ENCODE results near the gene CARD11.

The CARD11 gene

DNA sequence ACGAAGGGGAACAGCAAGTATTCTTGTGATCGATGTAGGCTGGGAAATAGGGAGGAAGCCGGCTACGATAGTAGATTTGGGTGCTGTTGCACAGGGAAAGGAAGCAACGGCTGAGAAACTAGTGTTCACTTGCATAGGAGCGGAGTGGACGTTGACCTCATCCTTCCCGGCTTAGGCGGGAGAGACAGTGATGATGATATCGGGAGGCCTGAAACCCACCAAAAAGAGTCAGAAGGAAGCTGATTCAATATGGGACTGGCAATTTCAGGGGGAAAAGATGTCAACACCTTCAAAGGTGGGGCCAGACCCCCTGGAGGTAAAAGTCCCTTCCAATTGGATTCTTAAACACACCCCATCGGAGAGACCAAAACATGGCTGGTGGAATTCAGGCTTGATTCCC lies 61.3 kb downstream of the CARD11 start (continued):
- TF ChIP-seq, protein P1, sequence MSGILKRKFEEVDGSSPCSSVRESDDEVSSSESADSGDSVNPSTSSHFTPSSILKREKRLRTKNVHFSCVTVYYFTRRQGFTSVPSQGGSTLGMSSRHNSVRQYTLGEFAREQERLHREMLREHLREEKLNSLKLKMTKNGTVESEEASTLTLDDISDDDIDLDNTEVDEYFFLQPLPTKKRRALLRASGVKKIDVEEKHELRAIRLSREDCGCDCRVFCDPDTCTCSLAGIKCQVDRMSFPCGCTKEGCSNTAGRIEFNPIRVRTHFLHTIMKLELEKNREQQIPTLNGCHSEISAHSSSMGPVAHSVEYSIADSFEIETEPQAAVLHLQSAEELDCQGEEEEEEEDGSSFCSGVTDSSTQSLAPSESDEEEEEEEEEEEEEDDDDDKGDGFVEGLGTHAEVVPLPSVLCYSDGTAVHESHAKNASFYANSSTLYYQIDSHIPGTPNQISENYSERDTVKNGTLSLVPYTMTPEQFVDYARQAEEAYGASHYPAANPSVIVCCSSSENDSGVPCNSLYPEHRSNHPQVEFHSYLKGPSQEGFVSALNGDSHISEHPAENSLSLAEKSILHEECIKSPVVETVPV (CRISPR knock-in tag; IDR thresholded peaks at IDR 0.05) = no peak
- TF ChIP-seq, protein P2, sequence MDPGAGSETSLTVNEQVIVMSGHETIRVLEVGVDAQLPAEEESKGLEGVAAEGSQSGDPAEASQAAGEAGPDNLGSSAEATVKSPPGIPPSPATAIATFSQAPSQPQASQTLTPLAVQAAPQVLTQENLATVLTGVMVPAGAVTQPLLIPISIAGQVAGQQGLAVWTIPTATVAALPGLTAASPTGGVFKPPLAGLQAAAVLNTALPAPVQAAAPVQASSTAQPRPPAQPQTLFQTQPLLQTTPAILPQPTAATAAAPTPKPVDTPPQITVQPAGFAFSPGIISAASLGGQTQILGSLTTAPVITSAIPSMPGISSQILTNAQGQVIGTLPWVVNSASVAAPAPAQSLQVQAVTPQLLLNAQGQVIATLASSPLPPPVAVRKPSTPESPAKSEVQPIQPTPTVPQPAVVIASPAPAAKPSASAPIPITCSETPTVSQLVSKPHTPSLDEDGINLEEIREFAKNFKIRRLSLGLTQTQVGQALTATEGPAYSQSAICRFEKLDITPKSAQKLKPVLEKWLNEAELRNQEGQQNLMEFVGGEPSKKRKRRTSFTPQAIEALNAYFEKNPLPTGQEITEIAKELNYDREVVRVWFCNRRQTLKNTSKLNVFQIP (CRISPR knock-in tag; IDR thresholded peaks at IDR 0.05; ENCODE audit: borderline replicate concordance, low read depth) = no peak
- TF ChIP-seq RARB (CRISPR knock-in tag; IDR thresholded peaks at IDR 0.05) = no peak
- no peak for TF ChIP-seq ZFP3 (CRISPR knock-in tag; IDR thresholded peaks at IDR 0.05)

DNA sequence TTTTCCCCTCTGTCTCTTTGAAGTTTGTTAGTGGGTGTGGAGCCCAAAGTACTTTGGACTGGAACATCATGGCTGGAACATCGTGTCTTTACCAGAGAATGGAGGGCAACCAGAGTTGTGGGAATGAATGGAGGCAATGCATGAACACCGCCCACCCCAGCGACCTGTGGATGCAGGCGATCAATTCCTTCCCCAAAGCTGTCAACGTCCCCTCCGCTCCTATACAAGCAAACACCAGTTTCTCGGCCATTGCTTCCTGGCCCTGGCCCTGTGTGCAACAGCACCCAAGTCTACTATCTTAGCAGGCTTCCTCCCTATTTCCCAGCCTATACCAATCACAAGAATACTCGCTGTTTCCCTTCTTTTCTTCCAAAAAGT lies 62.6 kb downstream of the CARD11 start:
- TF ChIP-seq CSDC2 (CRISPR knock-in tag; IDR thresholded peaks at IDR 0.05) (no peak), ZFP30 (CRISPR knock-in tag; IDR thresholded peaks at IDR 0.05) (no peak), ZC3H10 (CRISPR knock-in tag; IDR thresholded peaks at IDR 0.05) (no peak), ZNF8 (CRISPR knock-in tag; IDR thresholded peaks at IDR 0.05) (no peak), ESRRG (CRISPR knock-in tag; IDR thresholded peaks at IDR 0.05) (no peak), OSR1 (CRISPR knock-in tag; IDR thresholded peaks at IDR 0.05) (no peak), SNAI2 (CRISPR knock-in tag; IDR thresholded peaks at IDR 0.05) (no peak), ZNF565 (CRISPR knock-in tag; conservative IDR thresholded peaks at IDR 0.05; ENCODE audit: low read depth) (no peak), RARB (CRISPR knock-in tag; IDR thresholded peaks at IDR 0.05) (no peak), GLIS3 (CRISPR knock-in tag; IDR thresholded peaks at IDR 0.05) (no peak), ZFP3 (CRISPR knock-in tag; IDR thresholded peaks at IDR 0.05) (no peak), PPARA (CRISPR knock-in tag; IDR thresholded peaks at IDR 0.05; ENCODE audit: borderline replicate concordance) (no peak), ARNTL (CRISPR knock-in tag; IDR thresholded peaks at IDR 0.05; ENCODE audit: borderline replicate concordance, low read depth) (no peak), TCF4 (CRISPR knock-in tag; IDR thresholded peaks at IDR 0.05; ENCODE audit: borderline replicate concordance) (no peak), ZNF70 (CRISPR knock-in tag; IDR thresholded peaks at IDR 0.05) (no peak)
- TF ChIP-seq, protein P1 (CRISPR knock-in tag; IDR thresholded peaks at IDR 0.05) = no peak
- TF ChIP-seq, protein P3, sequence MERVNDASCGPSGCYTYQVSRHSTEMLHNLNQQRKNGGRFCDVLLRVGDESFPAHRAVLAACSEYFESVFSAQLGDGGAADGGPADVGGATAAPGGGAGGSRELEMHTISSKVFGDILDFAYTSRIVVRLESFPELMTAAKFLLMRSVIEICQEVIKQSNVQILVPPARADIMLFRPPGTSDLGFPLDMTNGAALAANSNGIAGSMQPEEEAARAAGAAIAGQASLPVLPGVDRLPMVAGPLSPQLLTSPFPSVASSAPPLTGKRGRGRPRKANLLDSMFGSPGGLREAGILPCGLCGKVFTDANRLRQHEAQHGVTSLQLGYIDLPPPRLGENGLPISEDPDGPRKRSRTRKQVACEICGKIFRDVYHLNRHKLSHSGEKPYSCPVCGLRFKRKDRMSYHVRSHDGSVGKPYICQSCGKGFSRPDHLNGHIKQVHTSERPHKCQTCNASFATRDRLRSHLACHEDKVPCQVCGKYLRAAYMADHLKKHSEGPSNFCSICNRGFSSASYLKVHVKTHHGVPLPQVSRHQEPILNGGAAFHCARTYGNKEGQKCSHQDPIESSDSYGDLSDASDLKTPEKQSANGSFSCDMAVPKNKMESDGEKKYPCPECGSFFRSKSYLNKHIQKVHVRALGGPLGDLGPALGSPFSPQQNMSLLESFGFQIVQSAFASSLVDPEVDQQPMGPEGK (CRISPR knock-in tag; IDR thresholded peaks at IDR 0.05; ENCODE audit: borderline replicate concordance) = no peak
- TF ChIP-seq, protein P4, sequence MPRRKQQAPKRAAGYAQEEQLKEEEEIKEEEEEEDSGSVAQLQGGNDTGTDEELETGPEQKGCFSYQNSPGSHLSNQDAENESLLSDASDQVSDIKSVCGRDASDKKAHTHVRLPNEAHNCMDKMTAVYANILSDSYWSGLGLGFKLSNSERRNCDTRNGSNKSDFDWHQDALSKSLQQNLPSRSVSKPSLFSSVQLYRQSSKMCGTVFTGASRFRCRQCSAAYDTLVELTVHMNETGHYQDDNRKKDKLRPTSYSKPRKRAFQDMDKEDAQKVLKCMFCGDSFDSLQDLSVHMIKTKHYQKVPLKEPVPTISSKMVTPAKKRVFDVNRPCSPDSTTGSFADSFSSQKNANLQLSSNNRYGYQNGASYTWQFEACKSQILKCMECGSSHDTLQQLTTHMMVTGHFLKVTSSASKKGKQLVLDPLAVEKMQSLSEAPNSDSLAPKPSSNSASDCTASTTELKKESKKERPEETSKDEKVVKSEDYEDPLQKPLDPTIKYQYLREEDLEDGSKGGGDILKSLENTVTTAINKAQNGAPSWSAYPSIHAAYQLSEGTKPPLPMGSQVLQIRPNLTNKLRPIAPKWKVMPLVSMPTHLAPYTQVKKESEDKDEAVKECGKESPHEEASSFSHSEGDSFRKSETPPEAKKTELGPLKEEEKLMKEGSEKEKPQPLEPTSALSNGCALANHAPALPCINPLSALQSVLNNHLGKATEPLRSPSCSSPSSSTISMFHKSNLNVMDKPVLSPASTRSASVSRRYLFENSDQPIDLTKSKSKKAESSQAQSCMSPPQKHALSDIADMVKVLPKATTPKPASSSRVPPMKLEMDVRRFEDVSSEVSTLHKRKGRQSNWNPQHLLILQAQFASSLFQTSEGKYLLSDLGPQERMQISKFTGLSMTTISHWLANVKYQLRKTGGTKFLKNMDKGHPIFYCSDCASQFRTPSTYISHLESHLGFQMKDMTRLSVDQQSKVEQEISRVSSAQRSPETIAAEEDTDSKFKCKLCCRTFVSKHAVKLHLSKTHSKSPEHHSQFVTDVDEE (CRISPR knock-in tag; IDR thresholded peaks at IDR 0.05) = no peak
- TF ChIP-seq, protein P2 (CRISPR knock-in tag; IDR thresholded peaks at IDR 0.05; ENCODE audit: borderline replicate concordance, low read depth) = no peak

More for the DNA sequence above, 62.6 kb downstream of the CARD11 start:
- no peak for ATAC-seq

All from SK-N-SH treated with all-trans-retinoic acid at 6 μM for 48 hours (cell line).